CD14-positive monocyte (primary cell): ENCODE measurements around the gene SULF2. TPM values are rescaled to one million over a fixed set of nuclear protein-coding genes. Genes with fewer than 3 reads are reported as not detected.

Experiments used
- DNase-seq, 3 donors: peaks; one replicate each; pipeline ENCODE4 v3.0.0-alpha.2; 2011 to 2022
- H2AFZ ChIP-seq: 2 replicates; pipeline ENCODE4 v1.6.0; 2012; ENCODE audit warnings: mild to moderate bottlenecking, low read depth, low read length, inconsistent platforms; ENCODE audit not compliant: insufficient read depth, poor library complexity, severe bottlenecking
- H3K27ac ChIP-seq, 2 donors: 1 replicate in 1 of 2; 2 replicates in 1 of 2; pipeline ENCODE4 v1.5.1; 2012 to 2013; ENCODE audit warnings: low read length in 2 of 2, control low read depth in 1 of 2, inconsistent platforms in 1 of 2, low read depth in 1 of 2, mild to moderate bottlenecking in 1 of 2
- H3K27me3 ChIP-seq, 2 donors: one replicate each; pipeline versions ENCODE4 v1.6.0 to v1.6.1; 2011 to 2013; ENCODE audit warnings: low read length in 2 of 2; ENCODE audit not compliant: control insufficient read depth in 2 of 2, insufficient read depth in 2 of 2
- H3K36me3 ChIP-seq, 2 donors: replicated peaks in 1 of 2; 1 replicate in 1 of 2; 2 replicates in 1 of 2; pipeline versions ENCODE4 v1.5.1 to v1.6.1; 2012 to 2013; ENCODE audit warnings: low read length in 2 of 2, control low read depth in 1 of 2, inconsistent platforms in 1 of 2, mild to moderate bottlenecking in 1 of 2; ENCODE audit not compliant: insufficient read depth in 2 of 2, control insufficient read depth in 1 of 2
- H3K4me1 ChIP-seq, 2 donors: 1 replicate in 1 of 2; 2 replicates in 1 of 2; pipeline versions ENCODE4 v1.5.1 to v1.6.1; 2012 to 2013; ENCODE audit warnings: low read length in 2 of 2, control low read depth in 1 of 2, inconsistent platforms in 1 of 2, mild to moderate bottlenecking in 1 of 2, moderate library complexity in 1 of 2; ENCODE audit not compliant: insufficient read depth in 2 of 2, control insufficient read depth in 1 of 2
- H3K4me2 ChIP-seq: replicated peaks from 2 replicates; pipeline ENCODE3; 2012; ENCODE audit warnings: low read length, moderate library complexity, mild to moderate bottlenecking; ENCODE audit not compliant: poor library complexity, severe bottlenecking; ENCODE audit errors: extremely low read depth
- H3K4me3 ChIP-seq, 3 experiments: fragments of 200-600 bp in 1 of 3; sonication (generic) in 1 of 3; replicated peaks in 1 of 3; 1 replicate in 2 of 3; 2 replicates in 1 of 3; pipeline ENCODE4 v1.5.1; 2011 to 2013; ENCODE audit warnings: low read length in 3 of 3, mild to moderate bottlenecking in 3 of 3, control low read depth in 2 of 3, low read depth in 2 of 3, inconsistent platforms in 1 of 3, moderate library complexity in 1 of 3
- H3K79me2 ChIP-seq: 2 replicates; pipeline ENCODE4 v1.6.0; 2012; ENCODE audit warnings: mild to moderate bottlenecking, control low read depth, inconsistent platforms, low read length, moderate library complexity; ENCODE audit not compliant: insufficient read depth
- H3K9ac ChIP-seq: 2 replicates; pipeline ENCODE4 v1.6.0; 2017; ENCODE audit warnings: low read length, mild to moderate bottlenecking; ENCODE audit not compliant: insufficient read depth, poor library complexity, severe bottlenecking
- H3K9me3 ChIP-seq, 2 donors: replicated peaks in 1 of 2; 1 replicate in 1 of 2; 2 replicates in 1 of 2; pipeline versions ENCODE4 v1.5.1 to v1.6.1; 2012 to 2013; ENCODE audit warnings: low read length in 2 of 2, control low read depth in 1 of 2; ENCODE audit not compliant: control insufficient read depth in 1 of 2, insufficient read depth in 1 of 2
- H4K20me1 ChIP-seq: 2 replicates; pipeline ENCODE4 v1.6.0; 2012; ENCODE audit warnings: mild to moderate bottlenecking, low read length, control low read depth, moderate library complexity; ENCODE audit not compliant: insufficient read depth
- H3K27ac Mint-ChIP-seq, 7 donors: one replicate each; pipeline ENCODE4 v1.8.0; 2020; ENCODE audit warnings: mild to moderate bottlenecking in 7 of 7, mixed read lengths in 7 of 7, moderate library complexity in 6 of 7, inconsistent platforms in 2 of 7
- H3K27me3 Mint-ChIP-seq, 3 donors: one replicate each; pipeline ENCODE4 v1.8.0; 2021 to 2022; ENCODE audit warnings: low read depth in 3 of 3, mild to moderate bottlenecking in 3 of 3, mixed read lengths in 3 of 3, moderate library complexity in 3 of 3, inconsistent platforms in 1 of 3
- H3K36me3 Mint-ChIP-seq, 2 donors: one replicate each; pipeline ENCODE4 v1.8.0; 2020; ENCODE audit warnings: mixed read lengths in 2 of 2, inconsistent platforms in 1 of 2, mild to moderate bottlenecking in 1 of 2
- H3K4me1 Mint-ChIP-seq: one replicate; pipeline ENCODE4 v1.8.0; 2020; ENCODE audit warnings: mild to moderate bottlenecking, mixed read lengths
- H3K4me3 Mint-ChIP-seq, 2 donors: one replicate each; pipeline ENCODE4 v1.8.0; 2020; ENCODE audit warnings: mild to moderate bottlenecking in 2 of 2, mixed read lengths in 2 of 2, moderate library complexity in 1 of 2
- H3K9me3 Mint-ChIP-seq, 7 donors: one replicate each; pipeline ENCODE4 v1.8.0; 2020 to 2022; ENCODE audit warnings: mixed read lengths in 7 of 7, mild to moderate bottlenecking in 6 of 7, moderate library complexity in 6 of 7, inconsistent platforms in 2 of 7
- CTCF ChIP-seq: fragments of 200-600 bp; IDR thresholded peaks from one replicate; pipeline ENCODE4 v1.8.0; 2022; ENCODE audit warnings: antibody characterized with exemption, mild to moderate bottlenecking
- WGBS: methylation state at CpG from one replicate; pipeline ENCODE4 v1.1.5; 2013; ENCODE audit warnings: missing lambda C conversion rate; ENCODE audit not compliant: insufficient coverage; 5-methylcytosine and 5-hydroxymethylcytosine counted together
- intact Hi-C, 2 donors: fragments of 100-400 bp; cut with micrococcal nuclease; formaldehyde crosslinking; loops; one replicate each; pipeline versions ENCODE4 v1.15.0 to v1.15.1; 2023
- polyA plus RNA-seq, 3 donors: library from polyadenylated mRNA; depleted of rRNA in 1 of 3; unstranded in 2 of 3; stranded (reverse) in 1 of 3; fragments of 300-500 nt in 2 of 3; fragments of >200 nt in 1 of 3; fragmentation: Illumina TruSeq in 2 of 3; gene quantifications; 1 replicate in 2 of 3; 2 replicates in 1 of 3; pipeline ENCODE4 v1.2.3, GENCODE V29; 2012 to 2021

The SULF2 gene
- polyA plus RNA-seq, 3 donors = 60.3 to 156 (median 75.5) TPM

GRCh38 chr20:47781632-47782031 is 3.6 kb downstream of the SULF2 start:
- no peak for DNase-seq
- Histone ChIP-seq H2AFZ (no peak overlapping the region), H3K9me3 (no peaks in the 10 kb centered on the region), H3K27ac (peak overlapping the region in 1 of 2 donors; percentile 12), H3K79me2 (peaks cover 87% of the 10 kb centered on the region), H3K27me3 (peaks cover 0 to 5% of the 10 kb centered on the region in 2 donors), H3K4me2 (peak overlapping the region; percentile 91), H3K9ac (no peak overlapping the region), H3K4me1 (peaks cover 48 to 69% of the 10 kb centered on the region in 2 donors), H3K4me3 (peak overlapping the region in 1 of 3 experiments; percentile 97), H3K36me3 (peaks cover 4 to 33% of the 10 kb centered on the region in 2 donors), H4K20me1 (peaks cover 82% of the 10 kb centered on the region)
- Mint-ChIP-seq H3K4me1 (peaks cover 78% of the 10 kb centered on the region), H3K36me3 (peaks cover 71 to 77% of the 10 kb centered on the region in 2 donors), H3K27me3 (peaks cover 4 to 10% (median 6%) of the 10 kb centered on the region in 3 donors), H3K27ac (peak overlapping the region in 2 of 7 donors; percentile 16 to 70), H3K4me3 (peak overlapping the region; percentile 11 to 97), H3K9me3 (peaks cover 0 to 4% (median 0%) of the 10 kb centered on the region in 7 donors)
- TF ChIP-seq CTCF = no peak
- intact Hi-C loops = loop anchor here in 1 of 2 donors (5.0 to 10.0 kb wide), 2 partner anchors 54 to 843 kb away; no protein-coding TSS in a partner anchor
- 54% methylated on average over 2 of the region's 4 CpGs for WGBS

- H3K9ac ChIP-seq = no peak overlapping the region
- Mint-ChIP-seq H3K4me3 (no peak overlapping the region), H3K27ac (peak overlapping the region in 1 of 7 donors; percentile 45), H3K36me3 (peaks cover 71 to 77% of the 10 kb centered on the region in 2 donors), H3K27me3 (peaks cover 4 to 10% (median 6%) of the 10 kb centered on the region in 3 donors), H3K9me3 (peaks cover 0 to 4% (median 0%) of the 10 kb centered on the region in 7 donors), H3K4me1 (peaks cover 82% of the 10 kb centered on the region)
- peaks cover 4 to 35% of the 10 kb centered on the region in 2 donors for H3K36me3 ChIP-seq
- no peak overlapping the region for H3K27ac ChIP-seq
- intact Hi-C loops = loop anchor here in 1 of 2 donors (5.0 to 10.0 kb wide), 2 partner anchors 54 to 844 kb away; no protein-coding TSS in a partner anchor
- no peak for DNase-seq
- WGBS = 98% methylated on average over 5 of the region's 10 CpGs
- no peak overlapping the region for H3K4me2 ChIP-seq
- H3K79me2 ChIP-seq = peaks cover 90% of the 10 kb centered on the region
- peaks cover 90% of the 10 kb centered on the region for H4K20me1 ChIP-seq
- TF ChIP-seq CTCF = no peak
- no peak overlapping the region for H3K4me3 ChIP-seq
- H3K27me3 ChIP-seq = peaks cover 0 to 5% of the 10 kb centered on the region in 2 donors
- H3K9me3 ChIP-seq = no peaks in the 10 kb centered on the region
- peaks cover 54 to 73% of the 10 kb centered on the region in 2 donors for H3K4me1 ChIP-seq
- no peak overlapping the region for H2AFZ ChIP-seq
Observed at GRCh38 chr20:47780720-47781389, 4.4 kb downstream of the SULF2 start.
